HUES48 (cell line): ENCODE results near the gene ZC3H10.
"Not testable (repeated sequence)": the region's sequence is repeated elsewhere in the genome, so short reads cannot be mapped to it uniquely, and the experiment has no call there.

Source experiments
- H3K27ac ChIP-seq: one replicate; pipeline ENCODE4 v1.7.0; 2013; ENCODE audit warnings: low read depth, low read length, inconsistent platforms
- H3K27me3 ChIP-seq: 2 replicates; pipeline ENCODE4 v1.6.1; 2013; ENCODE audit warnings: mild to moderate bottlenecking, low read length; ENCODE audit not compliant: control insufficient read depth, insufficient read depth
- H3K36me3 ChIP-seq: 2 replicates; pipeline ENCODE4 v1.6.1; 2013; ENCODE audit warnings: low read length; ENCODE audit not compliant: control insufficient read depth, insufficient read depth
- H3K4me1 ChIP-seq: 2 replicates; pipeline ENCODE4 v1.6.1; 2013; ENCODE audit warnings: mild to moderate bottlenecking, low read length; ENCODE audit not compliant: control insufficient read depth, insufficient read depth
- H3K4me3 ChIP-seq: 2 replicates; pipeline ENCODE4 v1.5.1; 2013; ENCODE audit warnings: mild to moderate bottlenecking, low read depth, low read length
- H3K9ac ChIP-seq: 2 replicates; pipeline ENCODE4 v1.6.1; 2013; ENCODE audit warnings: mild to moderate bottlenecking, low read depth, low read length, moderate library complexity
- H3K9me3 ChIP-seq: 2 replicates; pipeline ENCODE4 v1.6.1; 2013; ENCODE audit warnings: low read length; ENCODE audit not compliant: control insufficient read depth, insufficient read depth

The ZC3H10 gene

GRCh38 chr12:56117778-56118687 is at the start of gene ZC3H10:
Gene ZC3H10 (plus strand): TSS chr12:56118266. CDS start chr12:56120563, 2,297 bp downstream.
- peak within 1 kb of the TSS; percentile 98 for H3K27ac ChIP-seq
- H3K9me3 ChIP-seq: no peaks in the 10 kb centered on the region
- peak within 1 kb of the TSS; percentile 98 for H3K4me3 ChIP-seq
- H3K4me1 ChIP-seq: peaks cover 14% of the 10 kb centered on the region
- peak within 1 kb of the TSS; percentile 99 for H3K9ac ChIP-seq
- no peaks in the 10 kb centered on the region for H3K27me3 ChIP-seq
- peaks cover 40% of the 10 kb centered on the region for H3K36me3 ChIP-seq

- Histone ChIP-seq H3K9ac (no peak overlapping the region), H3K36me3 (no peaks in the 10 kb centered on the region), H3K4me1 (no peaks in the 10 kb centered on the region), H3K27ac (no peak overlapping the region), H3K27me3 (no peaks in the 10 kb centered on the region), H3K4me3 (no peak overlapping the region), H3K9me3 (no peaks in the 10 kb centered on the region)
Measured at GRCh38 chr12:56071648-56072047, 46.4 kb upstream of the ZC3H10 start.

GRCh38 chr12:56074396-56074795 is 43.7 kb upstream of the ZC3H10 start:
- Histone ChIP-seq H3K36me3 (no peaks in the 10 kb centered on the region), H3K9ac (no peak overlapping the region), H3K4me1 (peaks cover 5% of the 10 kb centered on the region; the same call in 1 of the 2 replicates), H3K27me3 (no peaks in the 10 kb centered on the region), H3K9me3 (no peaks in the 10 kb centered on the region), H3K4me3 (no peak overlapping the region), H3K27ac (no peak overlapping the region)

GRCh38 chr12:56077966-56078365 is 40.1 kb upstream of the ZC3H10 start:
- not testable (repeated sequence) for H3K9me3 ChIP-seq, H3K36me3 ChIP-seq, H3K27me3 ChIP-seq, H3K9ac ChIP-seq, H3K4me3 ChIP-seq, H3K27ac ChIP-seq
- peaks cover 18% of the 10 kb centered on the region for H3K4me1 ChIP-seq

- no peaks in the 10 kb centered on the region for H3K27me3 ChIP-seq
- peaks cover 18% of the 10 kb centered on the region for H3K4me1 ChIP-seq
- H3K27ac ChIP-seq: peak overlapping the region; percentile 94
- H3K36me3 ChIP-seq: peaks cover 2% of the 10 kb centered on the region; the same call in 1 of the 2 replicates
- no peaks in the 10 kb centered on the region for H3K9me3 ChIP-seq
- H3K9ac ChIP-seq: peak overlapping the region; percentile 8; the same call in 1 of the 2 replicates
- peak overlapping the region; percentile 74 for H3K4me3 ChIP-seq
Measured at GRCh38 chr12:56078427-56078826, 39.6 kb upstream of the ZC3H10 start.

GRCh38 chr12:56078931-56079722 is 38.9 kb upstream of the ZC3H10 start:
- Histone ChIP-seq H3K36me3 (peaks cover 9% of the 10 kb centered on the region), H3K4me3 (peak overlapping the region; percentile 74), H3K9me3 (no peaks in the 10 kb centered on the region), H3K27ac (peak overlapping the region; percentile 94), H3K27me3 (no peaks in the 10 kb centered on the region), H3K9ac (peak overlapping the region; percentile 68), H3K4me1 (peaks cover 18% of the 10 kb centered on the region)

- Histone ChIP-seq H3K27me3 (no peaks in the 10 kb centered on the region), H3K9ac (peak within 1 kb of the TSS; percentile 68), H3K4me1 (peaks cover 18% of the 10 kb centered on the region), H3K4me3 (peak within 1 kb of the TSS; percentile 74), H3K36me3 (peaks cover 14% of the 10 kb centered on the region), H3K9me3 (no peaks in the 10 kb centered on the region), H3K27ac (peak within 1 kb of the TSS; percentile 94)
Measured at GRCh38 chr12:56079723-56080555, 38.1 kb upstream of the ZC3H10 start, which contains the start of gene ERBB3. Gene ERBB3 (plus strand): TSS chr12:56080165. CDS start chr12:56080301, 136 bp downstream.

GRCh38 chr12:56080556-56081138 is 37.4 kb upstream of the ZC3H10 start:
- Histone ChIP-seq H3K27ac (peak overlapping the region; percentile 94), H3K4me3 (peak overlapping the region; percentile 74), H3K4me1 (peaks cover 18% of the 10 kb centered on the region), H3K36me3 (peaks cover 18% of the 10 kb centered on the region), H3K9me3 (no peaks in the 10 kb centered on the region), H3K27me3 (no peaks in the 10 kb centered on the region), H3K9ac (peak overlapping the region; percentile 68)

- H3K36me3 ChIP-seq: peaks cover 26% of the 10 kb centered on the region
- H3K9ac ChIP-seq: no peak overlapping the region
- H3K4me1 ChIP-seq: peaks cover 18% of the 10 kb centered on the region
- no peaks in the 10 kb centered on the region for H3K9me3 ChIP-seq
- H3K27ac ChIP-seq: peak overlapping the region; percentile 94
- no peaks in the 10 kb centered on the region for H3K27me3 ChIP-seq
- peak overlapping the region; percentile 74 for H3K4me3 ChIP-seq
Measured at GRCh38 chr12:56081393-56082347, 36.4 kb upstream of the ZC3H10 start.
